ENCODE results near the gene MARK4.

The MARK4 gene

GRCh38 chr19:45340232-45340898 lies 89.3 kb downstream of the MARK4 start, which contains the start of gene KLC3:
TSS of gene KLC3 (plus strand) at chr19:45340750. CDS start at chr19:45345542, 4,792 bp downstream.
- DNase-seq (ENCODE audit: low spot score): no peak

GRCh38 chr19:45340899-45341453 lies 89.9 kb downstream of the MARK4 start:
- DNase-seq (ENCODE audit: low spot score): no peak

- DNase-seq (ENCODE audit: low spot score): no peak
These were observed 91.8 kb downstream of the MARK4 start for GRCh38 chr19:45342911-45343310.

GRCh38 chr19:45344621-45345505 lies 93.8 kb downstream of the MARK4 start:
- DNase-seq (ENCODE audit: low spot score): no peak

- no peak for DNase-seq (ENCODE audit: low spot score)
These were observed 94.4 kb downstream of the MARK4 start for GRCh38 chr19:45345506-45345860.

- DNase-seq (ENCODE audit: low spot score): no peak
These were observed 95.4 kb downstream of the MARK4 start for GRCh38 chr19:45346449-45346848.

- no peak for DNase-seq (ENCODE audit: low spot score)
These were observed 96.7 kb downstream of the MARK4 start for GRCh38 chr19:45347570-45348366.

GRCh38 chr19:45348367-45349125 lies 97.5 kb downstream of the MARK4 start:
- DNase-seq (ENCODE audit: low spot score): no peak

- DNase-seq (ENCODE audit: low spot score): no peak
These were observed 98.0 kb downstream of the MARK4 start for GRCh38 chr19:45349126-45349415.

- no peak for DNase-seq (ENCODE audit: low spot score)
These were observed 98.4 kb downstream of the MARK4 start for GRCh38 chr19:45349430-45349941.

GRCh38 chr19:45350477-45351058 lies 99.5 kb downstream of the MARK4 start:
- no peak for DNase-seq (ENCODE audit: low spot score)

- no peak for DNase-seq (ENCODE audit: low spot score)
These were observed 100.4 kb downstream of the MARK4 start for GRCh38 chr19:45351401-45351952.

GRCh38 chr19:45352062-45352461 lies 101.0 kb downstream of the MARK4 start:
- no peak for DNase-seq (ENCODE audit: low spot score)

GRCh38 chr19:45352471-45352870 lies 101.4 kb downstream of the MARK4 start:
- DNase-seq (ENCODE audit: low spot score): no peak

- DNase-seq (ENCODE audit: low spot score): peak; percentile 29
These were observed 102.1 kb downstream of the MARK4 start for GRCh38 chr19:45352914-45353796.

GRCh38 chr19:45354241-45354842 lies 103.3 kb downstream of the MARK4 start:
- no peak for DNase-seq (ENCODE audit: low spot score)

Measured in NAMALWA (cell line).